CD14-positive monocyte (primary cell): ENCODE data around the gene RBSN. TPM values are rescaled to one million over a fixed set of nuclear protein-coding genes. Genes with fewer than 3 reads are reported as not detected.

Experiments
- DNase-seq, 3 donors: peaks; one replicate each; pipeline ENCODE4 v3.0.0-alpha.2; 2011 to 2022
- H2AFZ ChIP-seq: 2 replicates; pipeline ENCODE4 v1.6.0; 2012; ENCODE audit warnings: mild to moderate bottlenecking, low read depth, low read length, inconsistent platforms; ENCODE audit not compliant: insufficient read depth, poor library complexity, severe bottlenecking
- H3K27ac ChIP-seq, 2 donors: 1 replicate in 1 of 2; 2 replicates in 1 of 2; pipeline ENCODE4 v1.5.1; 2012 to 2013; ENCODE audit warnings: low read length in 2 of 2, control low read depth in 1 of 2, inconsistent platforms in 1 of 2, low read depth in 1 of 2, mild to moderate bottlenecking in 1 of 2
- H3K27me3 ChIP-seq, 2 donors: one replicate each; pipeline versions ENCODE4 v1.6.0 to v1.6.1; 2011 to 2013; ENCODE audit warnings: low read length in 2 of 2; ENCODE audit not compliant: control insufficient read depth in 2 of 2, insufficient read depth in 2 of 2
- H3K36me3 ChIP-seq, 2 donors: replicated peaks in 1 of 2; 1 replicate in 1 of 2; 2 replicates in 1 of 2; pipeline versions ENCODE4 v1.5.1 to v1.6.1; 2012 to 2013; ENCODE audit warnings: low read length in 2 of 2, control low read depth in 1 of 2, inconsistent platforms in 1 of 2, mild to moderate bottlenecking in 1 of 2; ENCODE audit not compliant: insufficient read depth in 2 of 2, control insufficient read depth in 1 of 2
- H3K4me1 ChIP-seq, 2 donors: 1 replicate in 1 of 2; 2 replicates in 1 of 2; pipeline versions ENCODE4 v1.5.1 to v1.6.1; 2012 to 2013; ENCODE audit warnings: low read length in 2 of 2, control low read depth in 1 of 2, inconsistent platforms in 1 of 2, mild to moderate bottlenecking in 1 of 2, moderate library complexity in 1 of 2; ENCODE audit not compliant: insufficient read depth in 2 of 2, control insufficient read depth in 1 of 2
- H3K4me2 ChIP-seq: replicated peaks from 2 replicates; pipeline ENCODE3; 2012; ENCODE audit warnings: low read length, moderate library complexity, mild to moderate bottlenecking; ENCODE audit not compliant: poor library complexity, severe bottlenecking; ENCODE audit errors: extremely low read depth
- H3K4me3 ChIP-seq, 3 experiments: fragments of 200-600 bp in 1 of 3; sonication (generic) in 1 of 3; replicated peaks in 1 of 3; 1 replicate in 2 of 3; 2 replicates in 1 of 3; pipeline ENCODE4 v1.5.1; 2011 to 2013; ENCODE audit warnings: low read length in 3 of 3, mild to moderate bottlenecking in 3 of 3, control low read depth in 2 of 3, low read depth in 2 of 3, inconsistent platforms in 1 of 3, moderate library complexity in 1 of 3
- H3K79me2 ChIP-seq: 2 replicates; pipeline ENCODE4 v1.6.0; 2012; ENCODE audit warnings: mild to moderate bottlenecking, control low read depth, inconsistent platforms, low read length, moderate library complexity; ENCODE audit not compliant: insufficient read depth
- H3K9ac ChIP-seq: 2 replicates; pipeline ENCODE4 v1.6.0; 2017; ENCODE audit warnings: low read length, mild to moderate bottlenecking; ENCODE audit not compliant: insufficient read depth, poor library complexity, severe bottlenecking
- H3K9me3 ChIP-seq, 2 donors: replicated peaks in 1 of 2; 1 replicate in 1 of 2; 2 replicates in 1 of 2; pipeline versions ENCODE4 v1.5.1 to v1.6.1; 2012 to 2013; ENCODE audit warnings: low read length in 2 of 2, control low read depth in 1 of 2; ENCODE audit not compliant: control insufficient read depth in 1 of 2, insufficient read depth in 1 of 2
- H4K20me1 ChIP-seq: 2 replicates; pipeline ENCODE4 v1.6.0; 2012; ENCODE audit warnings: mild to moderate bottlenecking, low read length, control low read depth, moderate library complexity; ENCODE audit not compliant: insufficient read depth
- H3K27ac Mint-ChIP-seq, 7 donors: one replicate each; pipeline ENCODE4 v1.8.0; 2020; ENCODE audit warnings: mild to moderate bottlenecking in 7 of 7, mixed read lengths in 7 of 7, moderate library complexity in 6 of 7, inconsistent platforms in 2 of 7
- H3K27me3 Mint-ChIP-seq, 3 donors: one replicate each; pipeline ENCODE4 v1.8.0; 2021 to 2022; ENCODE audit warnings: low read depth in 3 of 3, mild to moderate bottlenecking in 3 of 3, mixed read lengths in 3 of 3, moderate library complexity in 3 of 3, inconsistent platforms in 1 of 3
- H3K36me3 Mint-ChIP-seq, 2 donors: one replicate each; pipeline ENCODE4 v1.8.0; 2020; ENCODE audit warnings: mixed read lengths in 2 of 2, inconsistent platforms in 1 of 2, mild to moderate bottlenecking in 1 of 2
- H3K4me1 Mint-ChIP-seq: one replicate; pipeline ENCODE4 v1.8.0; 2020; ENCODE audit warnings: mild to moderate bottlenecking, mixed read lengths
- H3K4me3 Mint-ChIP-seq, 2 donors: one replicate each; pipeline ENCODE4 v1.8.0; 2020; ENCODE audit warnings: mild to moderate bottlenecking in 2 of 2, mixed read lengths in 2 of 2, moderate library complexity in 1 of 2
- H3K9me3 Mint-ChIP-seq, 7 donors: one replicate each; pipeline ENCODE4 v1.8.0; 2020 to 2022; ENCODE audit warnings: mixed read lengths in 7 of 7, mild to moderate bottlenecking in 6 of 7, moderate library complexity in 6 of 7, inconsistent platforms in 2 of 7
- WGBS: methylation state at CpG from one replicate; pipeline ENCODE4 v1.1.5; 2013; ENCODE audit warnings: missing lambda C conversion rate; ENCODE audit not compliant: insufficient coverage; 5-methylcytosine and 5-hydroxymethylcytosine counted together
- intact Hi-C, 2 donors: fragments of 100-400 bp; cut with micrococcal nuclease; formaldehyde crosslinking; loops; one replicate each; pipeline versions ENCODE4 v1.15.0 to v1.15.1; 2023
- polyA plus RNA-seq, 3 donors: library from polyadenylated mRNA; depleted of rRNA in 1 of 3; unstranded in 2 of 3; stranded (reverse) in 1 of 3; fragments of 300-500 nt in 2 of 3; fragments of >200 nt in 1 of 3; fragmentation: Illumina TruSeq in 2 of 3; gene quantifications; 1 replicate in 2 of 3; 2 replicates in 1 of 3; pipeline ENCODE4 v1.2.3, GENCODE V29; 2012 to 2021
- TF ChIP-seq, protein P1 (sequence below): fragments of 200-600 bp; IDR thresholded peaks from one replicate; pipeline ENCODE4 v1.8.0; 2022; ENCODE audit warnings: antibody characterized with exemption, mild to moderate bottlenecking

Gene RBSN
- polyA plus RNA-seq, 3 donors, result 6.7 to 10.1 (median 8.1) TPM

- Histone ChIP-seq H3K4me2 (no peak overlapping the region), H3K4me1 (no peaks in the 10 kb centered on the region), H3K9ac (no peak overlapping the region), H3K4me3 (no peak overlapping the region), H3K9me3 (no peaks in the 10 kb centered on the region), H3K79me2 (no peaks in the 10 kb centered on the region), H4K20me1 (no peaks in the 10 kb centered on the region), H3K27ac (no peak overlapping the region), H3K36me3 (no peaks in the 10 kb centered on the region), H3K27me3 (no peaks in the 10 kb centered on the region), H2AFZ (no peak overlapping the region)
- Mint-ChIP-seq H3K4me1 (peaks cover 4% of the 10 kb centered on the region), H3K4me3 (no peak overlapping the region), H3K9me3 (peaks cover 0 to 7% (median 4%) of the 10 kb centered on the region in 7 donors), H3K27ac (no peak overlapping the region), H3K27me3 (peaks cover 4 to 13% (median 8%) of the 10 kb centered on the region in 3 donors), H3K36me3 (no peaks in the 10 kb centered on the region)
- no CpG with 5 or more reads among the region's 3 CpGs for WGBS
- intact Hi-C loops, result loop anchor here in 1 of 2 donors (10.0 kb wide), 1 partner anchor 121 kb away; no protein-coding TSS in a partner anchor
- TF ChIP-seq, protein P1, sequence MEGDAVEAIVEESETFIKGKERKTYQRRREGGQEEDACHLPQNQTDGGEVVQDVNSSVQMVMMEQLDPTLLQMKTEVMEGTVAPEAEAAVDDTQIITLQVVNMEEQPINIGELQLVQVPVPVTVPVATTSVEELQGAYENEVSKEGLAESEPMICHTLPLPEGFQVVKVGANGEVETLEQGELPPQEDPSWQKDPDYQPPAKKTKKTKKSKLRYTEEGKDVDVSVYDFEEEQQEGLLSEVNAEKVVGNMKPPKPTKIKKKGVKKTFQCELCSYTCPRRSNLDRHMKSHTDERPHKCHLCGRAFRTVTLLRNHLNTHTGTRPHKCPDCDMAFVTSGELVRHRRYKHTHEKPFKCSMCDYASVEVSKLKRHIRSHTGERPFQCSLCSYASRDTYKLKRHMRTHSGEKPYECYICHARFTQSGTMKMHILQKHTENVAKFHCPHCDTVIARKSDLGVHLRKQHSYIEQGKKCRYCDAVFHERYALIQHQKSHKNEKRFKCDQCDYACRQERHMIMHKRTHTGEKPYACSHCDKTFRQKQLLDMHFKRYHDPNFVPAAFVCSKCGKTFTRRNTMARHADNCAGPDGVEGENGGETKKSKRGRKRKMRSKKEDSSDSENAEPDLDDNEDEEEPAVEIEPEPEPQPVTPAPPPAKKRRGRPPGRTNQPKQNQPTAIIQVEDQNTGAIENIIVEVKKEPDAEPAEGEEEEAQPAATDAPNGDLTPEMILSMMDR, result no peak
- no peak for DNase-seq
These were observed 14.9 kb upstream of the RBSN start for GRCh38 chr3:15113884-15114283.

DNA sequence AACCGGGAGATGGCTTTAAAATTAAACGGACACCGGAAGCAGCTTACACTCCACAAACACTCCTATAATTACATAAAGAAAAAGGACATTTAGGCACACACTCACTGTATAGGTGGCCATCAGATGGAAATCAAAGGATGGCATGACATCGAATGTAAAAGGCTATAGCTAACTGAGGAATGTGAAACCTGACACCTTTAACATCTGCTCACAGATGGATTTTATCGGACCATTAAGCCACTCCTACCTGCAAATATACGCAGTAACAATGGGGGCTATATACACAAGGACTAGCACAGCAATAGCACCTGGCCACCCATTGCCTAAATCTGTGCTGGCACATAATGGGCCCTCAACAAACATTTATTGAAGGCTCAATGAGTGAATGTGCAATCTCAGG lies 14.5 kb upstream of the RBSN start:
- H3K27ac Mint-ChIP-seq, result no peak overlapping the region
- no peak overlapping the region for H3K4me2 ChIP-seq
- H3K4me1 ChIP-seq, result no peaks in the 10 kb centered on the region
- no peaks in the 10 kb centered on the region for H3K9me3 ChIP-seq
- TF ChIP-seq, protein P1, result no peak
- H3K27me3 ChIP-seq, result no peaks in the 10 kb centered on the region
- intact Hi-C loops, result loop anchor here in 1 of 2 donors (10.0 kb wide), 1 partner anchor 121 kb away; no protein-coding TSS in a partner anchor
- no peaks in the 10 kb centered on the region for H3K79me2 ChIP-seq
- no peak overlapping the region for H2AFZ ChIP-seq
- no peaks in the 10 kb centered on the region for H3K36me3 ChIP-seq
- no peaks in the 10 kb centered on the region for H4K20me1 ChIP-seq
- no peak for DNase-seq
- peaks cover 3% of the 10 kb centered on the region for H3K4me1 Mint-ChIP-seq
- H3K9ac ChIP-seq, result no peak overlapping the region
- WGBS, result 92% methylated on average over 4 of the region's 6 CpGs
- no peak overlapping the region for H3K27ac ChIP-seq
- peaks cover 3 to 8% (median 8%) of the 10 kb centered on the region in 3 donors for H3K27me3 Mint-ChIP-seq
- H3K36me3 Mint-ChIP-seq, result no peaks in the 10 kb centered on the region
- H3K4me3 Mint-ChIP-seq, result no peak overlapping the region
- no peak overlapping the region for H3K4me3 ChIP-seq
- H3K9me3 Mint-ChIP-seq, result peaks cover 0 to 7% (median 4%) of the 10 kb centered on the region in 7 donors
